Activated CD8-positive, alpha-beta T cell treated with anti-CD3 and anti-CD28 coated beads, Interleukin-2, amount 10 ng/mL, durations not matched to agents 7 days and 5 days (primary cell): ENCODE results near the gene POTEM. TPM values are rescaled to one million over a fixed set of nuclear protein-coding genes. Genes with fewer than 3 reads are reported as not detected.
"Not testable (repeated sequence)": the region's sequence is repeated elsewhere in the genome, so short reads cannot be mapped to it uniquely, and the experiment has no call there.

Source experiments
- ATAC-seq: fragments of 150-1000 bp; cut with Tn5 transposase; one replicate; pipeline ENCODE4 v1.10.0; 2021; ENCODE audit warnings: moderate library complexity
- CTCF ChIA-PET: fragments of 350-600 bp; sonication (Branson Sonifier 250); formaldehyde crosslinking; loops from one replicate; lab custom pipeline; 2021; ENCODE audit warnings: antibody characterized with exemption; lab: Charles Lee
- POLR2A ChIA-PET: fragments of 350-600 bp; sonication (Branson Sonifier 250); formaldehyde crosslinking; loops from one replicate; lab custom pipeline; 2021; ENCODE audit warnings: antibody characterized with exemption; lab: Charles Lee
- DNase-seq: peaks from one replicate; pipeline ENCODE4 v3.0.0-alpha.2; 2020
- H3K27ac Mint-ChIP-seq: one replicate; pipeline ENCODE4 v1.8.0; 2021; ENCODE audit warnings: mild to moderate bottlenecking, mixed read lengths
- H3K27me3 Mint-ChIP-seq: one replicate; pipeline ENCODE4 v1.8.0; 2021; ENCODE audit warnings: low read depth, mixed read lengths
- H3K36me3 Mint-ChIP-seq: one replicate; pipeline ENCODE4 v1.8.0; 2021; ENCODE audit warnings: low read depth, mixed read lengths
- H3K4me1 Mint-ChIP-seq: one replicate; pipeline ENCODE4 v1.8.0; 2021; ENCODE audit warnings: low read depth, mixed read lengths
- H3K4me3 Mint-ChIP-seq: one replicate; pipeline ENCODE4 v1.8.0; 2021; ENCODE audit warnings: mild to moderate bottlenecking, mixed read lengths
- H3K9me3 Mint-ChIP-seq: one replicate; pipeline ENCODE4 v1.8.0; 2022; ENCODE audit warnings: mixed read lengths; ENCODE audit not compliant: insufficient read depth
- total RNA-seq, 2 experiments: library from RNA; stranded (reverse); gene quantifications; one replicate each; pipeline ENCODE4 v1.2.3, GENCODE V29; 2021

Gene POTEM
- total RNA-seq, 2 experiments from 2014 or later, result not detected

DNA sequence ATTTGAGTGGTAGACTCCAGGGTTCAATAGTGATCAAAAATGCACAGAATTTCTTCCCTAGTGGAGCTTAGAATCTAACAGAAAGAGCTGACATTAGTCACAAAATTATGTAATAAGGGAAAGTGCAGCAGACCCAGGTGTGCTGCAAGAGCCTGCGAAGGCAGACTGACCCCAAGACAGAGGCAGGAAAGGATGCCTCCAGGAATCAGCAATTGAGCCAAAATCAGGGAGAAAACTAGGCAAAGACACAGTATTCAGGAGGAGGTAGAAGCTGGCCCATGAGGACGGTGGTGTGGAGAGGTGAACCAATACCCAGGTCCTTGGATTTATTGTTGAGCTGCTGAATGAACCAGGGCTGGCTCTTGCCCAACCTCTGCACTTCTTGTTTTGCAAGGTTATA, 76.2 kb downstream of the POTEM start:
- H3K4me3 Mint-ChIP-seq, POLR2A ChIA-PET, H3K9me3 Mint-ChIP-seq, CTCF ChIA-PET, H3K4me1 Mint-ChIP-seq, ATAC-seq, H3K36me3 Mint-ChIP-seq, DNase-seq, H3K27ac Mint-ChIP-seq, H3K27me3 Mint-ChIP-seq: not testable (repeated sequence)
